Measurements from ENCODE around the gene HORMAD1. TPM values are rescaled to one million over a fixed set of nuclear protein-coding genes. Genes with fewer than 3 reads are reported as not detected.

HORMAD1 gene
- total RNA-seq, 4 donors from 2014 or later = 4.1 to 10.1 (median 9.3) TPM; not detected in 1

- peaks cover 0 to 28% (median 8%) of the 10 kb centered on the region in 3 donors for H3K36me3 ChIP-seq
- no peaks in the 10 kb centered on the region for H3K27me3 ChIP-seq
- peak within 1 kb of the TSS; percentile 49 to 75 (median 67) for H3K4me3 ChIP-seq
- peaks cover 0 to 47% (median 11%) of the 10 kb centered on the region in 3 donors for H3K4me1 ChIP-seq
- intact Hi-C loops (cut with DNase I) = no loop called here
- H3K27ac ChIP-seq = peak within 1 kb of the TSS; percentile 64 to 92 (median 76)
- peak; percentile 73 for DNase-seq
- TF ChIP-seq CTCF (IDR thresholded peaks at IDR 0.05) = no peak
- peak in 2 of 4 donors; percentile 62 to 66 for TF ChIP-seq POLR2A (IDR thresholded peaks at IDR 0.05)
- 4 to 6% methylated on average over 12 to 13 of the region's 18 CpGs for WGBS, 2 donors
- H3K9me3 ChIP-seq = no peaks in the 10 kb centered on the region
Measured at GRCh38 chr1:150696995-150697927, 23.4 kb downstream of the HORMAD1 start, which contains the start of gene GOLPH3L. GOLPH3L (minus strand) TSS chr1:150697154; CDS start chr1:150694838, 2,316 bp downstream.

- 2 to 3% methylated on average over 6 of the region's 6 CpGs for WGBS, 2 donors
- no peak for DNase-seq
Measured at GRCh38 chr1:150696590-150696989, 24.1 kb downstream of the HORMAD1 start.

GRCh38 chr1:150696162-150696561 lies 24.5 kb downstream of the HORMAD1 start:
- H3K27me3 ChIP-seq = no peaks in the 10 kb centered on the region
- WGBS, 2 donors = 4 to 25% methylated on average over 1 of the region's 1 CpG
- H3K9me3 ChIP-seq = no peaks in the 10 kb centered on the region
- peak overlapping the region in 3 of 4 donors; percentile 66 to 92 (median 87) for H3K27ac ChIP-seq
- peaks cover 0 to 57% (median 11%) of the 10 kb centered on the region in 3 donors for H3K4me1 ChIP-seq
- no peak for DNase-seq
- intact Hi-C loops (cut with DNase I) = no loop called here
- H3K36me3 ChIP-seq = peaks cover 0 to 39% (median 8%) of the 10 kb centered on the region in 3 donors
- H3K4me3 ChIP-seq = peak overlapping the region; percentile 49 to 75 (median 67)
- TF ChIP-seq POLR2A (IDR thresholded peaks at IDR 0.05) (no peak), CTCF (IDR thresholded peaks at IDR 0.05) (no peak)

More at GRCh38 chr1:150696590-150696989, 24.1 kb downstream of the HORMAD1 start:
- Histone ChIP-seq H3K9me3 (no peaks in the 10 kb centered on the region), H3K4me1 (peaks cover 0 to 54% (median 11%) of the 10 kb centered on the region in 3 donors), H3K36me3 (peaks cover 0 to 34% (median 8%) of the 10 kb centered on the region in 3 donors), H3K27me3 (no peaks in the 10 kb centered on the region), H3K4me3 (peak overlapping the region; percentile 49 to 75 (median 67)), H3K27ac (peak overlapping the region; percentile 64 to 92 (median 76))
- TF ChIP-seq CTCF (IDR thresholded peaks at IDR 0.05) (no peak), POLR2A (IDR thresholded peaks at IDR 0.05) (no peak)
- intact Hi-C loops (cut with DNase I) = no loop called here

GRCh38 chr1:150695561-150695960 lies 25.1 kb downstream of the HORMAD1 start:
- DNase-seq = no peak
- peaks cover 3 to 63% (median 11%) of the 10 kb centered on the region in 3 donors for H3K4me1 ChIP-seq
- H3K27ac ChIP-seq = peak overlapping the region in 3 of 4 donors; percentile 66 to 92 (median 87)
- intact Hi-C loops (cut with DNase I) = no loop called here
- no peaks in the 10 kb centered on the region for H3K9me3 ChIP-seq
- TF ChIP-seq POLR2A (IDR thresholded peaks at IDR 0.05) (no peak), CTCF (IDR thresholded peaks at IDR 0.05) (no peak)
- peaks cover 0 to 45% (median 8%) of the 10 kb centered on the region in 3 donors for H3K36me3 ChIP-seq
- H3K4me3 ChIP-seq = peak overlapping the region; percentile 49 to 75 (median 67)
- WGBS, 2 donors = 31 to 42% methylated on average over 4 of the region's 4 CpGs
- H3K27me3 ChIP-seq = no peaks in the 10 kb centered on the region

GRCh38 chr1:150692720-150693119 lies 28.0 kb downstream of the HORMAD1 start:
- WGBS, 2 donors = 13 to 27% methylated on average over 3 of the region's 3 CpGs

More at GRCh38 chr1:150692720-150693119, 28.0 kb downstream of the HORMAD1 start:
- TF ChIP-seq CTCF (IDR thresholded peaks at IDR 0.05) = no peak
- TF ChIP-seq POLR2A (IDR thresholded peaks at IDR 0.05) = no peak
- DNase-seq = no peak
- no peaks in the 10 kb centered on the region for H3K9me3 ChIP-seq
- intact Hi-C loops (cut with DNase I) = no loop called here
- peak overlapping the region in 3 of 4 donors; percentile 1 to 63 (median 61) for H3K27ac ChIP-seq
- H3K27me3 ChIP-seq = no peaks in the 10 kb centered on the region
- H3K4me1 ChIP-seq = peaks cover 4 to 65% (median 8%) of the 10 kb centered on the region in 3 donors
- H3K4me3 ChIP-seq = no peak overlapping the region
- H3K36me3 ChIP-seq = peaks cover 0 to 67% (median 8%) of the 10 kb centered on the region in 3 donors

Measured in esophagus squamous epithelium (tissue), 5 donors.